K562 (cell line): ENCODE data around the gene PDGFD. TPM values are rescaled to one million over a fixed set of nuclear protein-coding genes. Genes with fewer than 3 reads are reported as not detected.

Source experiments
- ATAC-seq: fragments of 200-7000 bp; cut with Tn5 transposase; 3 replicates; pipeline ENCODE4 v1.9.1; 2020; ENCODE audit warnings: moderate library complexity
- BruUV-seq: library from RNA; stranded (reverse); fragments of 400-500 nt; replicated peaks from 2 replicates; lab custom pipeline; 2021; lab: Mats Ljungman, UMichigan
- CTCF ChIA-PET: fragments of 300-600 bp; formaldehyde crosslinking; extraction: SDS; loops from one replicate; lab custom pipeline; 2021; ENCODE audit warnings: low intra/inter-chr PET ratio; lab: Yijun Ruan, JAX
- POLR2A ChIA-PET: fragments of 300-600, 350-650 bp; sonication (Branson Sonifier 250); formaldehyde crosslinking; extraction: SDS; loops from one replicate; lab custom pipeline; 2021; ENCODE audit warnings: antibody characterized with exemption, inconsistent platforms; lab: Yijun Ruan, JAX
- DNase-seq, 4 experiments: peaks; one replicate each; pipeline versions ENCODE4 v3.0.0 to v3.0.0-alpha.2; 2011 to 2018; ENCODE audit warnings: low spot score in 3 of 4, mixed read lengths in 3 of 4; ENCODE audit errors: extremely low read depth in 1 of 4
- FAIRE-seq: peaks from 2 replicates; lab custom pipeline; 2011; peaks lifted over from hg19 to GRCh38; lab: Jason Lieb, UNC
- H2AFZ ChIP-seq: 2 replicates; pipeline ENCODE4 v1.6.0; 2011; ENCODE audit warnings: low read depth, low read length, control low read depth, inconsistent platforms
- H3K27ac ChIP-seq: fragments of 200-600 bp; 3 replicates; pipeline ENCODE4 v1.8.0; 2011; ENCODE audit warnings: low read depth, mild to moderate bottlenecking, control low read depth, inconsistent platforms, low read length, moderate library complexity, mixed read lengths; ENCODE audit errors: extremely low read depth
- H3K27me3 ChIP-seq, 2 experiments: fragments of 300-600 bp in 1 of 2; 2 replicates in 1 of 2; 3 replicates in 1 of 2; pipeline versions ENCODE4 v1.6.0 to v1.8.0; 2011; ENCODE audit warnings: inconsistent platforms in 2 of 2, low read length in 2 of 2, mild to moderate bottlenecking in 1 of 2, mixed read lengths in 1 of 2, moderate library complexity in 1 of 2; ENCODE audit not compliant: control insufficient read depth in 2 of 2, insufficient read depth in 2 of 2
- H3K36me3 ChIP-seq: fragments of 300-600 bp; 3 replicates; pipeline ENCODE4 v1.8.0; 2011; ENCODE audit warnings: mild to moderate bottlenecking, low read length, inconsistent platforms; ENCODE audit not compliant: control insufficient read depth, insufficient read depth
- H3K4me1 ChIP-seq, 2 experiments: fragments of 200-600 bp in 1 of 2; replicated peaks in 1 of 2; 2 replicates in 1 of 2; 3 replicates in 1 of 2; pipeline versions ENCODE4 v1.5.1 to v1.8.0; 2011; ENCODE audit warnings: inconsistent platforms in 2 of 2, low read length in 2 of 2, mild to moderate bottlenecking in 1 of 2, mixed read lengths in 1 of 2, moderate library complexity in 1 of 2; ENCODE audit not compliant: control insufficient read depth in 2 of 2, insufficient read depth in 2 of 2
- H3K4me2 ChIP-seq: 2 replicates; pipeline ENCODE4 v1.6.1; 2011; ENCODE audit warnings: low read length, control low read depth, inconsistent platforms, mixed read lengths; ENCODE audit not compliant: insufficient read depth
- H3K4me3 ChIP-seq: fragments of 200-600 bp; sonication (generic), shearing (Covaris generic); 2 replicates; pipeline ENCODE4 v1.5.1; 2016; ENCODE audit warnings: control low read depth, inconsistent platforms
- H3K79me2 ChIP-seq: fragments of 200-600 bp; 3 replicates; pipeline ENCODE4 v1.8.0; 2011; ENCODE audit warnings: low read length, inconsistent platforms; ENCODE audit not compliant: control insufficient read depth, insufficient read depth
- H3K9ac ChIP-seq, 2 experiments: 2 replicates each; pipeline versions ENCODE4 v1.6.0 to v1.6.1; 2011; ENCODE audit warnings: low read depth in 2 of 2, low read length in 2 of 2, control low read depth in 1 of 2, inconsistent platforms in 1 of 2, mild to moderate bottlenecking in 1 of 2, mixed read lengths in 1 of 2; ENCODE audit not compliant: insufficient read depth in 1 of 2
- H3K9me1 ChIP-seq: one replicate; pipeline ENCODE4 v1.6.0; 2011; ENCODE audit warnings: inconsistent platforms, mild to moderate bottlenecking, low read length, moderate library complexity; ENCODE audit not compliant: control insufficient read depth, insufficient read depth
- H3K9me3 ChIP-seq: replicated peaks from 2 replicates; pipeline ENCODE4 v1.5.1; 2011; ENCODE audit warnings: low read depth, low read length, inconsistent platforms; ENCODE audit not compliant: control insufficient read depth, insufficient read depth
- H4K20me1 ChIP-seq: replicated peaks from 2 replicates; pipeline ENCODE4 v1.6.1; 2011; ENCODE audit warnings: low read length, inconsistent platforms, mixed read lengths; ENCODE audit not compliant: control insufficient read depth, insufficient read depth
- EHMT2 ChIP-seq: fragments of 450-650 bp; IDR thresholded peaks from 2 replicates; pipeline ENCODE4 v1.6.1; 2018; ENCODE audit warnings: antibody characterized with exemption
- FOXJ2 ChIP-seq: fragments of 200-800 bp; sonication (Bioruptor generic); IDR thresholded peaks from 2 replicates; pipeline ENCODE4 v1.6.1; 2016; ENCODE audit warnings: missing genetic modification characterization, missing compliant biosample characterization
- KDM2B ChIP-seq: fragments of 250-450 bp; sonication (Bioruptor Pico); IDR thresholded peaks from 2 replicates; pipeline ENCODE4 v1.8.0; 2021; ENCODE audit warnings: mild to moderate bottlenecking, moderate library complexity
- SREBF1 ChIP-seq: fragments of 150-350 bp; IDR thresholded peaks from 2 replicates; pipeline ENCODE4 v1.6.1; 2014; ENCODE audit warnings: antibody characterized with exemption, low read depth, low read length, borderline replicate concordance
- TCF7 ChIP-seq: sonication (generic); IDR thresholded peaks from 2 replicates; pipeline ENCODE4 v1.6.1; 2016; ENCODE audit warnings: antibody characterized with exemption, borderline replicate concordance
- ZKSCAN1 ChIP-seq: fragments of 150-350 bp; IDR thresholded peaks from 2 replicates; pipeline ENCODE4 v1.6.1; 2016; ENCODE audit warnings: low read depth, low read length
- ZNF217 ChIP-seq: sonication (generic); formaldehyde crosslinking; IDR thresholded peaks from 2 replicates; pipeline ENCODE4 v1.8.0; 2022; ENCODE audit warnings: mild to moderate bottlenecking, missing genetic modification reagents
- ZNF274 ChIP-seq: IDR thresholded peaks from 2 replicates; pipeline ENCODE4 v1.6.1; 2011; ENCODE audit warnings: low read depth, mild to moderate bottlenecking, low read length, moderate library complexity, borderline replicate concordance
- WGBS: fragments of 100-300 bp; shearing (Covaris generic); methylation state at CpG from one replicate; pipeline ENCODE4 v1.1.6; 2016; ENCODE audit warnings: low coverage, mixed read lengths; ENCODE audit not compliant: insufficient coverage; ENCODE audit errors: missing lambda C conversion rate; 5-methylcytosine and 5-hydroxymethylcytosine counted together
- in situ Hi-C: fragments of 300-500 bp; cut with MboI; formaldehyde crosslinking; loops from 4 replicates; pipeline ENCODE4 v1.15.0; 2018; ENCODE audit warnings: inconsistent platforms, mixed read lengths
- intact Hi-C: fragments of 100-400 bp; cut with micrococcal nuclease; formaldehyde crosslinking; loops from 2 replicates; pipeline ENCODE4 v1.14.2; 2022
- polyA plus RNA-seq, 8 experiments: library from polyadenylated mRNA; depleted of rRNA in 4 of 8; stranded (reverse) in 5 of 8; unstranded in 3 of 8; fragments of >200 nt; fragmentation: Nextera tagmentation in 2 of 8; fragmentation: Illumina TruSeq in 1 of 8; extraction: Ambion mirVana in 2 of 8; extraction: Trizol in 1 of 8; gene quantifications; 2 replicates each; pipeline versions ENCODE4 v1.2.1 to v1.2.3, GENCODE V29; 2011 to 2014; ENCODE audit warnings: inconsistent platforms in 1 of 8, missing spikeins in 1 of 8
- total RNA-seq, 7 experiments: library from RNA; depleted of rRNA in 6 of 7; stranded (reverse); fragments of >200 nt in 6 of 7; fragmentation: Illumina TruSeq in 2 of 7; extraction: Trizol in 2 of 7; gene quantifications; 2 replicates each; pipeline versions ENCODE4 v1.2.1 to v1.2.3, GENCODE V29; 2011 to 2021; ENCODE audit warnings: low replicate concordance in 1 of 7
- TF ChIP-seq, protein P1 (sequence below): fragments of 200-800 bp; sonication (Bioruptor generic); IDR thresholded peaks from 2 replicates; pipeline ENCODE4 v1.6.1; 2016; ENCODE audit warnings: missing genetic modification characterization, missing compliant biosample characterization
- TF ChIP-seq, protein P2 (sequence below): fragments of 450-650 bp; IDR thresholded peaks from 2 replicates; pipeline ENCODE4 v1.6.1; 2018; ENCODE audit warnings: mild to moderate bottlenecking, low read depth; ENCODE audit not compliant: partially characterized antibody
- TF ChIP-seq, protein P3 (sequence below): fragments of 250-450 bp; sonication (Bioruptor Pico); IDR thresholded peaks from 2 replicates; pipeline ENCODE4 v1.8.0; 2022; ENCODE audit warnings: inconsistent platforms, mild to moderate bottlenecking, moderate library complexity, borderline replicate concordance
- TF ChIP-seq, protein P4 (sequence below): fragments of 250-450 bp; sonication (Bioruptor Pico); IDR thresholded peaks from 2 replicates; pipeline ENCODE4 v1.4.0; 2020; ENCODE audit warnings: mild to moderate bottlenecking, moderate library complexity, borderline replicate concordance

The PDGFD gene
- total and polyA plus RNA-seq, 9 of the 15 experiments (the other 6 are each of a cell fraction or from before 2014, with no cell fraction given): 0.11 TPM; not detected in 8

DNA sequence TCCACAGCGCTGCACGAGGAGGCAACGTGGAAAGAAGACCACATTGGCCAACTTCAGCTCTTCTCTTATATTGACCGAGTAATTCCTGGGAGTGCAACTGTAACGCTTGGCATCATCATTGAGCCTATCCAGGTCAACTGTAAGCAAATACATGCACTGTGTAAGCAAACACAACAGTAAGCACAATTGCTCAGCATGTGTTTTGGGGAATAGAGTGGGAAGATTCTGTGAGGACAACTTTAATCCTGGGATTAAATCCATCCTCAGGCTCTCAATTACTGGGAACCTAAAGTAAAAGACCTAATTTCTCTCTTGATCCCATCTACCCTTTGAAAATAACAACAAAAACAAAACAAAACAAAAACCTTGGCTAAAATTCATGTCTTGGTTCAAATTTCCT is 237.0 kb downstream of the PDGFD start:
- Histone ChIP-seq H3K9ac (no peak overlapping the region), H4K20me1 (no peaks in the 10 kb centered on the region), H3K4me2 (no peak overlapping the region), H3K36me3 (no peaks in the 10 kb centered on the region), H3K27ac (no peak overlapping the region), H3K27me3 (no peaks in the 10 kb centered on the region), H3K79me2 (no peaks in the 10 kb centered on the region), H3K9me1 (no peaks in the 10 kb centered on the region), H3K9me3 (peaks cover 2% of the 10 kb centered on the region; the same call in 1 of the 2 replicates), H3K4me1 (no peaks in the 10 kb centered on the region), H3K4me3 (no peak overlapping the region), H2AFZ (no peak overlapping the region)
- FAIRE-seq (no peak), DNase-seq (no peak), ATAC-seq (no peak)
- ChIA-PET POLR2A (no interaction called here), CTCF (no interaction called here)
- in situ Hi-C loops: no loop called here
- no TSS peak for BruUV-seq
- 4% methylated on average over 5 of the region's 5 CpGs for WGBS
- intact Hi-C loops: no loop called here
- TF ChIP-seq ZNF274: no peak
- TF ChIP-seq, protein P1, sequence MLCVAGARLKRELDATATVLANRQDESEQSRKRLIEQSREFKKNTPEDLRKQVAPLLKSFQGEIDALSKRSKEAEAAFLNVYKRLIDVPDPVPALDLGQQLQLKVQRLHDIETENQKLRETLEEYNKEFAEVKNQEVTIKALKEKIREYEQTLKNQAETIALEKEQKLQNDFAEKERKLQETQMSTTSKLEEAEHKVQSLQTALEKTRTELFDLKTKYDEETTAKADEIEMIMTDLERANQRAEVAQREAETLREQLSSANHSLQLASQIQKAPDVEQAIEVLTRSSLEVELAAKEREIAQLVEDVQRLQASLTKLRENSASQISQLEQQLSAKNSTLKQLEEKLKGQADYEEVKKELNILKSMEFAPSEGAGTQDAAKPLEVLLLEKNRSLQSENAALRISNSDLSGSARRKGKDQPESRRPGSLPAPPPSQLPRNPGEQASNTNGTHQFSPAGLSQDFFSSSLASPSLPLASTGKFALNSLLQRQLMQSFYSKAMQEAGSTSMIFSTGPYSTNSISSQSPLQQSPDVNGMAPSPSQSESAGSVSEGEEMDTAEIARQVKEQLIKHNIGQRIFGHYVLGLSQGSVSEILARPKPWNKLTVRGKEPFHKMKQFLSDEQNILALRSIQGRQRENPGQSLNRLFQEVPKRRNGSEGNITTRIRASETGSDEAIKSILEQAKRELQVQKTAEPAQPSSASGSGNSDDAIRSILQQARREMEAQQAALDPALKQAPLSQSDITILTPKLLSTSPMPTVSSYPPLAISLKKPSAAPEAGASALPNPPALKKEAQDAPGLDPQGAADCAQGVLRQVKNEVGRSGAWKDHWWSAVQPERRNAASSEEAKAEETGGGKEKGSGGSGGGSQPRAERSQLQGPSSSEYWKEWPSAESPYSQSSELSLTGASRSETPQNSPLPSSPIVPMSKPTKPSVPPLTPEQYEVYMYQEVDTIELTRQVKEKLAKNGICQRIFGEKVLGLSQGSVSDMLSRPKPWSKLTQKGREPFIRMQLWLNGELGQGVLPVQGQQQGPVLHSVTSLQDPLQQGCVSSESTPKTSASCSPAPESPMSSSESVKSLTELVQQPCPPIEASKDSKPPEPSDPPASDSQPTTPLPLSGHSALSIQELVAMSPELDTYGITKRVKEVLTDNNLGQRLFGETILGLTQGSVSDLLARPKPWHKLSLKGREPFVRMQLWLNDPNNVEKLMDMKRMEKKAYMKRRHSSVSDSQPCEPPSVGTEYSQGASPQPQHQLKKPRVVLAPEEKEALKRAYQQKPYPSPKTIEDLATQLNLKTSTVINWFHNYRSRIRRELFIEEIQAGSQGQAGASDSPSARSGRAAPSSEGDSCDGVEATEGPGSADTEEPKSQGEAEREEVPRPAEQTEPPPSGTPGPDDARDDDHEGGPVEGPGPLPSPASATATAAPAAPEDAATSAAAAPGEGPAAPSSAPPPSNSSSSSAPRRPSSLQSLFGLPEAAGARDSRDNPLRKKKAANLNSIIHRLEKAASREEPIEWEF: no peak
- TF ChIP-seq ZNF217 (CRISPR knock-in tag): no peak
- TF ChIP-seq, protein P2, sequence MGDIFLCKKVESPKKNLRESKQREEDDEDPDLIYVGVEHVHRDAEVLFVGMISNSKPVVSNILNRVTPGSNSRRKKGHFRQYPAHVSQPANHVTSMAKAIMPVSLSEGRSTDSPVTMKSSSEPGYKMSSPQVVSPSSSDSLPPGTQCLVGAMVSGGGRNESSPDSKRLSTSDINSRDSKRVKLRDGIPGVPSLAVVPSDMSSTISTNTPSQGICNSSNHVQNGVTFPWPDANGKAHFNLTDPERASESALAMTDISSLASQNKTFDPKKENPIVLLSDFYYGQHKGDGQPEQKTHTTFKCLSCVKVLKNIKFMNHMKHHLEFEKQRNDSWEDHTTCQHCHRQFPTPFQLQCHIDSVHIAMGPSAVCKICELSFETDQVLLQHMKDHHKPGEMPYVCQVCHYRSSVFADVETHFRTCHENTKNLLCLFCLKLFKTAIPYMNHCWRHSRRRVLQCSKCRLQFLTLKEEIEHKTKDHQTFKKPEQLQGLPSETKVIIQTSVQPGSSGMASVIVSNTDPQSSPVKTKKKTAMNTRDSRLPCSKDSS: no peak
- TF ChIP-seq, protein P3, sequence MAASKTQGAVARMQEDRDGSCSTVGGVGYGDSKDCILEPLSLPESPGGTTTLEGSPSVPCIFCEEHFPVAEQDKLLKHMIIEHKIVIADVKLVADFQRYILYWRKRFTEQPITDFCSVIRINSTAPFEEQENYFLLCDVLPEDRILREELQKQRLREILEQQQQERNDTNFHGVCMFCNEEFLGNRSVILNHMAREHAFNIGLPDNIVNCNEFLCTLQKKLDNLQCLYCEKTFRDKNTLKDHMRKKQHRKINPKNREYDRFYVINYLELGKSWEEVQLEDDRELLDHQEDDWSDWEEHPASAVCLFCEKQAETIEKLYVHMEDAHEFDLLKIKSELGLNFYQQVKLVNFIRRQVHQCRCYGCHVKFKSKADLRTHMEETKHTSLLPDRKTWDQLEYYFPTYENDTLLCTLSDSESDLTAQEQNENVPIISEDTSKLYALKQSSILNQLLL: no peak
- no peak for TF ChIP-seq KDM2B (CRISPR knock-in tag)
- no peak for TF ChIP-seq TCF7
- no peak for TF ChIP-seq EHMT2
- TF ChIP-seq ZKSCAN1: no peak
- no peak for TF ChIP-seq SREBF1
- TF ChIP-seq, protein P4, sequence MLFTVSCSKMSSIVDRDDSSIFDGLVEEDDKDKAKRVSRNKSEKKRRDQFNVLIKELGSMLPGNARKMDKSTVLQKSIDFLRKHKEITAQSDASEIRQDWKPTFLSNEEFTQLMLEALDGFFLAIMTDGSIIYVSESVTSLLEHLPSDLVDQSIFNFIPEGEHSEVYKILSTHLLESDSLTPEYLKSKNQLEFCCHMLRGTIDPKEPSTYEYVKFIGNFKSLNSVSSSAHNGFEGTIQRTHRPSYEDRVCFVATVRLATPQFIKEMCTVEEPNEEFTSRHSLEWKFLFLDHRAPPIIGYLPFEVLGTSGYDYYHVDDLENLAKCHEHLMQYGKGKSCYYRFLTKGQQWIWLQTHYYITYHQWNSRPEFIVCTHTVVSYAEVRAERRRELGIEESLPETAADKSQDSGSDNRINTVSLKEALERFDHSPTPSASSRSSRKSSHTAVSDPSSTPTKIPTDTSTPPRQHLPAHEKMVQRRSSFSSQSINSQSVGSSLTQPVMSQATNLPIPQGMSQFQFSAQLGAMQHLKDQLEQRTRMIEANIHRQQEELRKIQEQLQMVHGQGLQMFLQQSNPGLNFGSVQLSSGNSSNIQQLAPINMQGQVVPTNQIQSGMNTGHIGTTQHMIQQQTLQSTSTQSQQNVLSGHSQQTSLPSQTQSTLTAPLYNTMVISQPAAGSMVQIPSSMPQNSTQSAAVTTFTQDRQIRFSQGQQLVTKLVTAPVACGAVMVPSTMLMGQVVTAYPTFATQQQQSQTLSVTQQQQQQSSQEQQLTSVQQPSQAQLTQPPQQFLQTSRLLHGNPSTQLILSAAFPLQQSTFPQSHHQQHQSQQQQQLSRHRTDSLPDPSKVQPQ (CRISPR knock-in tag): no peak
- TF ChIP-seq FOXJ2: no peak
